ENCODE data around the gene TTC1. TPM values are rescaled to one million over a fixed set of nuclear protein-coding genes. Genes with fewer than 3 reads are reported as not detected.

The TTC1 gene
- total RNA-seq, 1 experiment from 2014 or later = 67.6 TPM

DNA sequence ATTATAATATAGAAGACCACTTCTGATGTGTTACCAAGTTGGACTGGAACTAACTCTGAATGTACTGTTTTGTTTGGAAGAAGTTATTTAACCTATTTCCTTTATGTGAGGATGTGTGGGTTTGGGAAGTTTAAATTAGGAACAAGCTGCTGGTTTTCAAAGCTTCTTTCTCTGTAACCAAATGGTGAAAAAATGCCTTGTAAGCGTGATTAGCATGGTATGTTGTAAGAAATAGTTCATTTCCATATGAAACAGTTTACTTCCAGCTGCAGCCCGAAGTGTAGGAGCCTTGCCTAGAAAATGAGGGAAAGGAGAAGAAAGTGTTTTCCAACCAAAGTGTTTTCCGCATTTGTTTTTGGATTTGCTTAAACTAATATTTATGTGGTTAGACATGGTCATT, 36.0 kb downstream of the TTC1 start:
- in situ Hi-C loops (cut with HindIII; ENCODE audit: low pct_unique_long_range_greater_than_20kb, low sequenced_read_pairs) = no loop called here
- ATAC-seq (no peak), DNase-seq (ENCODE audit: low read depth, low spot score) (no peak)
- ChIA-PET POLR2A (no interaction called here), CTCF (interaction anchor here (0.7 kb wide), 1 partner anchor 16 kb away, joined by 7 read pairs; no protein-coding TSS in a partner anchor)
- Histone ChIP-seq H3K27ac (ENCODE audit: low read length) (no peak overlapping the region), H3K4me3 (ENCODE audit: low read depth in 2 of 2, low read length in 2 of 2) (no peak overlapping the region), H3K36me3 (ENCODE audit: control insufficient read depth, insufficient read depth, low read length) (no peaks in the 10 kb centered on the region), H3K27me3 (ENCODE audit: control insufficient read depth, insufficient read depth, low read length) (no peaks in the 10 kb centered on the region), H3K9me3 (ENCODE audit: control insufficient read depth, insufficient read depth, low read depth, low read length) (no peaks in the 10 kb centered on the region), H3K4me1 (ENCODE audit: control insufficient read depth, insufficient read depth, low read length) (no peaks in the 10 kb centered on the region)
- intact Hi-C loops (cut with micrococcal nuclease; ENCODE audit: unreplicated experiment) = no loop called here
- no TSS peak for BruUV-seq (replicated peaks)
- no peak for TF ChIP-seq POLR2AphosphoS5 (IDR thresholded peaks at IDR 0.05; ENCODE audit: low read depth, low read length)
- TF ChIP-seq SIN3A (IDR thresholded peaks at IDR 0.05; ENCODE audit: borderline replicate concordance, insufficient read depth, low read depth, low read length) = no peak
- TF ChIP-seq, protein P1, sequence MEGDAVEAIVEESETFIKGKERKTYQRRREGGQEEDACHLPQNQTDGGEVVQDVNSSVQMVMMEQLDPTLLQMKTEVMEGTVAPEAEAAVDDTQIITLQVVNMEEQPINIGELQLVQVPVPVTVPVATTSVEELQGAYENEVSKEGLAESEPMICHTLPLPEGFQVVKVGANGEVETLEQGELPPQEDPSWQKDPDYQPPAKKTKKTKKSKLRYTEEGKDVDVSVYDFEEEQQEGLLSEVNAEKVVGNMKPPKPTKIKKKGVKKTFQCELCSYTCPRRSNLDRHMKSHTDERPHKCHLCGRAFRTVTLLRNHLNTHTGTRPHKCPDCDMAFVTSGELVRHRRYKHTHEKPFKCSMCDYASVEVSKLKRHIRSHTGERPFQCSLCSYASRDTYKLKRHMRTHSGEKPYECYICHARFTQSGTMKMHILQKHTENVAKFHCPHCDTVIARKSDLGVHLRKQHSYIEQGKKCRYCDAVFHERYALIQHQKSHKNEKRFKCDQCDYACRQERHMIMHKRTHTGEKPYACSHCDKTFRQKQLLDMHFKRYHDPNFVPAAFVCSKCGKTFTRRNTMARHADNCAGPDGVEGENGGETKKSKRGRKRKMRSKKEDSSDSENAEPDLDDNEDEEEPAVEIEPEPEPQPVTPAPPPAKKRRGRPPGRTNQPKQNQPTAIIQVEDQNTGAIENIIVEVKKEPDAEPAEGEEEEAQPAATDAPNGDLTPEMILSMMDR (IDR thresholded peaks at IDR 0.05) = no peak
- no peak for TF ChIP-seq TCF7L2 (IDR thresholded peaks at IDR 0.05; ENCODE audit: low read depth, low read length)
- TF ChIP-seq, protein P2, sequence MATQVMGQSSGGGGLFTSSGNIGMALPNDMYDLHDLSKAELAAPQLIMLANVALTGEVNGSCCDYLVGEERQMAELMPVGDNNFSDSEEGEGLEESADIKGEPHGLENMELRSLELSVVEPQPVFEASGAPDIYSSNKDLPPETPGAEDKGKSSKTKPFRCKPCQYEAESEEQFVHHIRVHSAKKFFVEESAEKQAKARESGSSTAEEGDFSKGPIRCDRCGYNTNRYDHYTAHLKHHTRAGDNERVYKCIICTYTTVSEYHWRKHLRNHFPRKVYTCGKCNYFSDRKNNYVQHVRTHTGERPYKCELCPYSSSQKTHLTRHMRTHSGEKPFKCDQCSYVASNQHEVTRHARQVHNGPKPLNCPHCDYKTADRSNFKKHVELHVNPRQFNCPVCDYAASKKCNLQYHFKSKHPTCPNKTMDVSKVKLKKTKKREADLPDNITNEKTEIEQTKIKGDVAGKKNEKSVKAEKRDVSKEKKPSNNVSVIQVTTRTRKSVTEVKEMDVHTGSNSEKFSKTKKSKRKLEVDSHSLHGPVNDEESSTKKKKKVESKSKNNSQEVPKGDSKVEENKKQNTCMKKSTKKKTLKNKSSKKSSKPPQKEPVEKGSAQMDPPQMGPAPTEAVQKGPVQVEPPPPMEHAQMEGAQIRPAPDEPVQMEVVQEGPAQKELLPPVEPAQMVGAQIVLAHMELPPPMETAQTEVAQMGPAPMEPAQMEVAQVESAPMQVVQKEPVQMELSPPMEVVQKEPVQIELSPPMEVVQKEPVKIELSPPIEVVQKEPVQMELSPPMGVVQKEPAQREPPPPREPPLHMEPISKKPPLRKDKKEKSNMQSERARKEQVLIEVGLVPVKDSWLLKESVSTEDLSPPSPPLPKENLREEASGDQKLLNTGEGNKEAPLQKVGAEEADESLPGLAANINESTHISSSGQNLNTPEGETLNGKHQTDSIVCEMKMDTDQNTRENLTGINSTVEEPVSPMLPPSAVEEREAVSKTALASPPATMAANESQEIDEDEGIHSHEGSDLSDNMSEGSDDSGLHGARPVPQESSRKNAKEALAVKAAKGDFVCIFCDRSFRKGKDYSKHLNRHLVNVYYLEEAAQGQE (IDR thresholded peaks at IDR 0.05; ENCODE audit: insufficient read depth in 1 of 2, low read depth in 2 of 2, low read length in 1 of 2) = no peak

- in situ Hi-C loops (cut with HindIII; ENCODE audit: low pct_unique_long_range_greater_than_20kb, low sequenced_read_pairs) (no loop called here), intact Hi-C loops (cut with micrococcal nuclease; ENCODE audit: unreplicated experiment) (no loop called here)
- TF ChIP-seq TCF7L2 (IDR thresholded peaks at IDR 0.05; ENCODE audit: low read depth, low read length) (no peak), POLR2AphosphoS5 (IDR thresholded peaks at IDR 0.05; ENCODE audit: low read depth, low read length) (no peak), SIN3A (IDR thresholded peaks at IDR 0.05; ENCODE audit: borderline replicate concordance, insufficient read depth, low read depth, low read length) (no peak)
- TF ChIP-seq, protein P2 (IDR thresholded peaks at IDR 0.05; ENCODE audit: insufficient read depth in 1 of 2, low read depth in 2 of 2, low read length in 1 of 2) = no peak
- TF ChIP-seq, protein P1 (IDR thresholded peaks at IDR 0.05) = no peak
- DNase-seq (ENCODE audit: low read depth, low spot score) (no peak), ATAC-seq (no peak)
- ChIA-PET CTCF (no interaction called here), POLR2A (no interaction called here)
- no peaks in the 10 kb centered on the region for H3K4me1 ChIP-seq (ENCODE audit: control insufficient read depth, insufficient read depth, low read length)
- BruUV-seq (replicated peaks) = no TSS peak
- no peak overlapping the region for H3K27ac ChIP-seq (ENCODE audit: low read length)
- no peaks in the 10 kb centered on the region for H3K9me3 ChIP-seq (ENCODE audit: control insufficient read depth, insufficient read depth, low read depth, low read length)
- H3K27me3 ChIP-seq (ENCODE audit: control insufficient read depth, insufficient read depth, low read length) = no peaks in the 10 kb centered on the region
- H3K36me3 ChIP-seq (ENCODE audit: control insufficient read depth, insufficient read depth, low read length) = peaks cover 5% of the 10 kb centered on the region
- H3K4me3 ChIP-seq (ENCODE audit: low read depth in 2 of 2, low read length in 2 of 2) = no peak overlapping the region
Observed at GRCh38 chr5:160047423-160047822, 38.5 kb downstream of the TTC1 start.

All from Panc1 (cell line).